HepG2 (cell line): ENCODE data around the gene WDR59.

Experiments
- HNRNPL ChIP-seq: fragments of 200-400 bp; formaldehyde crosslinking; IDR thresholded peaks from 2 replicates; pipeline ENCODE4 v1.6.1; 2017; ENCODE audit warnings: mild to moderate bottlenecking, low read depth, low read length
- TBP ChIP-seq: sonication (generic); formaldehyde crosslinking; IDR thresholded peaks from 2 replicates; pipeline ENCODE4 v1.5.0; 2020; ENCODE audit warnings: missing genetic modification reagents
- ZNF264 ChIP-seq: sonication (generic); formaldehyde crosslinking; IDR thresholded peaks from 2 replicates; pipeline ENCODE4 v1.4.0; 2020; ENCODE audit warnings: missing genetic modification reagents

DNA sequence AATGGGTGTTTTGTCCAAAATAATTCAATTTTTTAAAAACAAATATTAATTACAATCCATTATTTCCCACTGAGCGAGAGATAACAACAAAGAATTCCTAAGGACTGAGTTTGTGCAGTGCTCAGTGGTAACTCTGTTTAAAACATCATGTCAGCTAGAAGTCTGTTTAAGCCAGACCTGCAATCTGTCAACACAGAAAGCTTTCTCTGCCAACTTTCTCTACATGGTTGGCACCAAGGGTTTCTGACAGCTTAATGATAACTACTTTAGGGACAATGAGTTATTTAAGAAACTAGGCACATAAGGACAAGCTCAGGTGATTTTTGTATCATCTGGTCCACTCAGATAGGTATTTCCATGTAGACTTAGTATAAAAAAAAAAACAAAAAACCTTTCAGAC, 81.8 kb downstream of the WDR59 start:
- TF ChIP-seq TBP (no peak), HNRNPL (no peak), ZNF264 (no peak)
